ENCODE data around the gene CLIP2.

The CLIP2 gene

DNA sequence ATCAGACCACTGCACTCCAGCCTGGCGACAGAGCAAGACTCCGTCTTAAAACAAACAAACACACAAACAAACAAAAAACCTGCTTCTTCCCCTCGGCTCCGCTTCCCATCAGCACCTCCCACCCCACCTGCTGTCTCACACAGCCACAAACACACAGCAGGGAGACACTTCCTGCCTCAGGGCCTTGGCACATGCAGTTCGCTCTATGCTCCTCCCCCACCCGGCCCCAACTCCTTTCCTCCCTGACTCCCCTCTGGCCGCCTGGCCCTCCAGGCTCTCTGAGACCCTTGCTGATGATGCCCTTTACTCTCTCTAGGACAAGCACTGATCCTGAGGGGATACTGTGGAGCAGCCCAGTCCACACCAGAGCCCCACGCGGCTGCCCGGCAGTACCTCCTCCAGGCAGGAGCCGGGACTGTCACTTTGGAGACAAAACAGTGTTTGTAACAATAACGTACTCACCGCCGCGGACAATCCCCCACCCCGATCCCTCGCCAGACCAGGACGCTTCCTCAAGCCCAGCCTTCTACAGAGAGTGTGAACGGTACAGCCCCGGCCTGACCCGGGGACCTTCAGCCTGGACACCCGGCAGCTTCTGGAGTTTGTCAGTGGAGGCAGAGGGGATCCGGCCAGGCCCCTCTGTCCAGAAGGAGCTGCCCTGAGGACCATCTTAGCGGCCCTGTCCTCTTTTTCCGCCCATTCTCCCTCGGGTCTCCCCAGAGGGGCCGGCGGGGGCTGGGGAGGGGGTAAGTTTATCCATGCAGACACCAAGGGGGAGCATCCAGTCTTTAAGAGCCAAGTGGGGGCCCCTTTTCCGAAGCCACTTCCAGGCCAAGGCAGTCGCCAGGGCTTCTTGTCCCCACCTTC, 114.5 kb downstream of the CLIP2 start:
- no peak for TF ChIP-seq EZH2 (IDR thresholded peaks at IDR 0.05; ENCODE audit: borderline replicate concordance, low read depth, low read length, severe bottlenecking)
- TF ChIP-seq, protein P1, sequence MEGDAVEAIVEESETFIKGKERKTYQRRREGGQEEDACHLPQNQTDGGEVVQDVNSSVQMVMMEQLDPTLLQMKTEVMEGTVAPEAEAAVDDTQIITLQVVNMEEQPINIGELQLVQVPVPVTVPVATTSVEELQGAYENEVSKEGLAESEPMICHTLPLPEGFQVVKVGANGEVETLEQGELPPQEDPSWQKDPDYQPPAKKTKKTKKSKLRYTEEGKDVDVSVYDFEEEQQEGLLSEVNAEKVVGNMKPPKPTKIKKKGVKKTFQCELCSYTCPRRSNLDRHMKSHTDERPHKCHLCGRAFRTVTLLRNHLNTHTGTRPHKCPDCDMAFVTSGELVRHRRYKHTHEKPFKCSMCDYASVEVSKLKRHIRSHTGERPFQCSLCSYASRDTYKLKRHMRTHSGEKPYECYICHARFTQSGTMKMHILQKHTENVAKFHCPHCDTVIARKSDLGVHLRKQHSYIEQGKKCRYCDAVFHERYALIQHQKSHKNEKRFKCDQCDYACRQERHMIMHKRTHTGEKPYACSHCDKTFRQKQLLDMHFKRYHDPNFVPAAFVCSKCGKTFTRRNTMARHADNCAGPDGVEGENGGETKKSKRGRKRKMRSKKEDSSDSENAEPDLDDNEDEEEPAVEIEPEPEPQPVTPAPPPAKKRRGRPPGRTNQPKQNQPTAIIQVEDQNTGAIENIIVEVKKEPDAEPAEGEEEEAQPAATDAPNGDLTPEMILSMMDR (IDR thresholded peaks at IDR 0.05; ENCODE audit: borderline replicate concordance, extremely low read depth, low read length, poor library complexity, severe bottlenecking): no peak
- Histone ChIP-seq H2AFZ (ENCODE audit: low read depth, low read length) (no peak overlapping the region), H3K27ac (ENCODE audit: low read length) (no peak overlapping the region), H3K4me1 (ENCODE audit: insufficient read depth, low read length) (no peaks in the 10 kb centered on the region), H3K4me3 (ENCODE audit: low read depth in 1 of 2, low read length in 2 of 2) (no peak overlapping the region), H3K4me2 (ENCODE audit: insufficient read depth, low read length) (no peak overlapping the region), H3K79me2 (ENCODE audit: insufficient read depth, low read length) (no peaks in the 10 kb centered on the region), H3K9me3 (ENCODE audit: insufficient read depth, low read length, severe bottlenecking) (no peaks in the 10 kb centered on the region), H3K9ac (ENCODE audit: low read depth, low read length) (no peak overlapping the region), H3K36me3 (ENCODE audit: insufficient read depth, low read length) (peaks cover 7% of the 10 kb centered on the region), H4K20me1 (ENCODE audit: insufficient read depth, low read length) (no peaks in the 10 kb centered on the region), H3K27me3 (ENCODE audit: insufficient read depth, low read length, poor library complexity) (no peaks in the 10 kb centered on the region)
- no peak for ATAC-seq (ENCODE audit: insufficient read depth, low read depth)
- DNase-seq: no peak

DNA sequence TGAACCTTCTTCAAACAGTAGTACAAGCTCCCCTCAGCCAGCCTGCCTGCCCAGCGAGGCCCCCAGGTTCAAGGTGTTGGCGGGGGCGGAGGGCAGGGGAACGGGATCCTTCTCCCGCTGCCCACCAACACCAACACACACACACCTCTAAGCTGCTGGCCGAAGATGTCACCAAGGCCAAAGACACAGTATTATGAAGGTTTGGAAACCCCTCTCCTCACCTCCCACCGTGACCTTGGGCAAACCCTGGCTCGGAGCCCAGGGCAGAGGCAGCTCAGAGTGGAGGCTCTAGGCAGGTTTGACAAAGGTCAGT, 115.1 kb downstream of the CLIP2 start:
- H3K27me3 ChIP-seq (ENCODE audit: insufficient read depth, low read length, poor library complexity): no peaks in the 10 kb centered on the region
- H3K36me3 ChIP-seq (ENCODE audit: insufficient read depth, low read length): peaks cover 7% of the 10 kb centered on the region
- no peaks in the 10 kb centered on the region for H3K4me1 ChIP-seq (ENCODE audit: insufficient read depth, low read length)
- no peaks in the 10 kb centered on the region for H3K79me2 ChIP-seq (ENCODE audit: insufficient read depth, low read length)
- no peak overlapping the region for H2AFZ ChIP-seq (ENCODE audit: low read depth, low read length)
- no peak for ATAC-seq (ENCODE audit: insufficient read depth, low read depth)
- no peak overlapping the region for H3K27ac ChIP-seq (ENCODE audit: low read length)
- no peak for DNase-seq
- H4K20me1 ChIP-seq (ENCODE audit: insufficient read depth, low read length): no peaks in the 10 kb centered on the region
- no peak overlapping the region for H3K4me2 ChIP-seq (ENCODE audit: insufficient read depth, low read length)
- TF ChIP-seq EZH2 (IDR thresholded peaks at IDR 0.05; ENCODE audit: borderline replicate concordance, low read depth, low read length, severe bottlenecking): no peak
- TF ChIP-seq, protein P1 (IDR thresholded peaks at IDR 0.05; ENCODE audit: borderline replicate concordance, extremely low read depth, low read length, poor library complexity, severe bottlenecking): no peak
- no peak overlapping the region for H3K9ac ChIP-seq (ENCODE audit: low read depth, low read length)
- no peak overlapping the region for H3K4me3 ChIP-seq (ENCODE audit: low read depth in 1 of 2, low read length in 2 of 2)
- no peaks in the 10 kb centered on the region for H3K9me3 ChIP-seq (ENCODE audit: insufficient read depth, low read length, severe bottlenecking)

DNA sequence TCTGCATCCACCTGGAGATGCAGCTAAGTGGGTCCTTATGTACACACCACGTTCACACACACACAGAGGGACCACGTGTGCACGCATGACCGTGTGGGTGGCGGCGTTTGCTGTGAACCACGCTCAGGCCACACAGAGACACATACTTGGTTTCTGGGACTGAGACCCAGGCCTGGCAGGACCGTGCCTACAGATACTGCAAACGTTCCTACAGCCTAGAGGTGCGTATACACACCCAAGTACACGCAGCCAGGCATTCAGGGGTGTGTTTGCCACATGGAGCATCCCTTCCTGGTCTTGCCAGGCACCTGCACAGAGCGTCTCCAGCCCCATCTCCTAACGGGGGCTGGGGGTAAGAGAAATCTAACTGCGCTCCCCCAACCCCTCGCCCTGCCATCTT, 115.5 kb downstream of the CLIP2 start:
- TF ChIP-seq, protein P1 (IDR thresholded peaks at IDR 0.05; ENCODE audit: borderline replicate concordance, extremely low read depth, low read length, poor library complexity, severe bottlenecking): no peak
- no peak for TF ChIP-seq EZH2 (IDR thresholded peaks at IDR 0.05; ENCODE audit: borderline replicate concordance, low read depth, low read length, severe bottlenecking)
- H3K4me1 ChIP-seq (ENCODE audit: insufficient read depth, low read length): no peaks in the 10 kb centered on the region
- H3K27me3 ChIP-seq (ENCODE audit: insufficient read depth, low read length, poor library complexity): no peaks in the 10 kb centered on the region
- no peaks in the 10 kb centered on the region for H3K9me3 ChIP-seq (ENCODE audit: insufficient read depth, low read length, severe bottlenecking)
- no peak overlapping the region for H3K27ac ChIP-seq (ENCODE audit: low read length)
- no peak overlapping the region for H3K4me2 ChIP-seq (ENCODE audit: insufficient read depth, low read length)
- ATAC-seq (ENCODE audit: insufficient read depth, low read depth): no peak
- no peak for DNase-seq
- no peak overlapping the region for H2AFZ ChIP-seq (ENCODE audit: low read depth, low read length)
- peaks cover 7% of the 10 kb centered on the region for H3K36me3 ChIP-seq (ENCODE audit: insufficient read depth, low read length)
- no peaks in the 10 kb centered on the region for H3K79me2 ChIP-seq (ENCODE audit: insufficient read depth, low read length)
- H3K4me3 ChIP-seq (ENCODE audit: low read depth in 1 of 2, low read length in 2 of 2): no peak overlapping the region
- H4K20me1 ChIP-seq (ENCODE audit: insufficient read depth, low read length): no peaks in the 10 kb centered on the region
- no peak overlapping the region for H3K9ac ChIP-seq (ENCODE audit: low read depth, low read length)
